ENCODE measurements around the gene CD79A. TPM values are rescaled to one million over a fixed set of nuclear protein-coding genes. Genes with fewer than 3 reads are reported as not detected.

Gene CD79A
- total RNA-seq, result 0.19 TPM in 1 of 2 replicates, not detected in the other

GRCh38 chr19:41876847-41877832, at the start of gene CD79A:
Gene CD79A, plus strand, starts transcription at chr19:41877279. Its CDS starts 26 bp downstream, at chr19:41877305.

DNA sequence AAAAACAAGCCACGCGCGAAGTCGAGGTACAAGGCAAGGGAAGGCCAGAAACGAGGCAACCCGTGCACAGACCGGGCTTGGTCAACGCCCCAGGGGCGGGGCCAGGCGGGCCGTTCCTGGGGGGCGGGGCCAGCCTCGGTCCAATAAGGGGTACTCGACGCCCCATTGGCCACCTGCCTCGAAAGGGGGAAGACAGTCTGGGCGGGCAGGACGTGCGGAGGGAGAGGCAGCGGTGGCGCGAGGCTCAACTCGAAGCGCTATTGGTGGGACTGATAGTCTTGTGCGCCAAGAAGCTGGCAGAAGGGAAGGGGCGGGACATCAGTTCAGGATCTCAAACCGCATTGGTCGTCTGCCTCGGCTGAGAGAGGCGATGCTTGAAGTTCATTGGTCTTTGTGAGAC, 32.5 kb upstream of the CD79A start, which contains the start of gene LYPD4:
Gene LYPD4, minus strand, starts transcription at position 83 of the 400 bp plus-strand sequence. CDS start 5,398 bp downstream, outside the sequence.

GRCh38 chr19:41845001-41845050, 32.3 kb upstream of the CD79A start, which contains the start of gene DMRTC2:
Gene DMRTC2, plus strand, starts transcription at chr19:41845042. Its CDS starts 2,387 bp downstream, at chr19:41847429.

GRCh38 chr19:41859618-41860418, 17.3 kb upstream of the CD79A start, which contains the start of gene RPS19:
Gene RPS19, plus strand, starts transcription at chr19:41860255. Its CDS starts 520 bp downstream, at chr19:41860775.

DNA sequence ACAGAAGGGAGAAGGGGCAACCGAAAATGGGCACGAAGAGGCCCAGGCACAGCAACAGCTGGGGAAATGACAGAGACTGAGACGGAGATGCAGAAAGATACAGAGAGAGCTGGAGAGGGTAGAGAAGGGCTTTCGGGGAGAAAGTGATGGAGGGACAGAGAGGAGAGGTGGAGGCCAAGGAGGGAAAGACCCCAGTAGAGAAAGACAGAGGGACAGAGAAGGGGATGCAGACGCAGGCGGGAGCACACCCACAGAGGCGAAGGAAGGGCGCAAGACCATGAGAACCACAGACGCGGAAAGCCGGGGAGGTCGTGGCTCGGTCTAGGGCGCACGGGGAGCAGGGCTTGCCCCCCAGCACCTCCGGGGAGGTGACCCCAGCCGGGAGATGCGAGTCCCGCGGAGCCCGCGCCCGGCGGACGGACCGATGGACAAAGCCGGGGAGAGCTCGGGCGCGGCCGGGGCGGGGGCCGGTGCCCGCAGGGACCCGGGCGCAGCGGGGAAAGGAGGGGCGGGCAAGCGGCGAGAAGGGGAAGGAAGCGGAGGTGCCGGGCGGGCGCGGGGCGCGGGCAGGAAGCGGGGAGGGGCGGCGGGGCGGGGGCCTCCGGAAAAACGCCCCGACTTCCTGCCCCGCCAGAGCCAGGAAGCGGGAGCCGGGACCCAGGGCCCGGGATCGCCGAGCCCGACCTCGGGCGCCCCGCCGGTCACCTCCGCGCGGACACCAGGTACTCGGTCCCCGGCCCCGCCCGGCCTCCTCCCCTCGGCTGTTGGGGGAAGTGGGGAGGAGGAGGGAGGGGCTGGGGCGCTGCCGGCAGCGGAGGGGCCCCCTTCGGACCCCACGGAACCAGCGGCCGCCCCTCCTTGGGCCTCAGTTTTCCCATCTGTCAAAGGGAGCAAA, 5.7 kb downstream of the CD79A start, which contains the start of gene ARHGEF1:
Gene ARHGEF1, plus strand, starts transcription at position 617 of the 895 bp plus-strand sequence. CDS start 4,899 bp downstream, outside the sequence.

DNA sequence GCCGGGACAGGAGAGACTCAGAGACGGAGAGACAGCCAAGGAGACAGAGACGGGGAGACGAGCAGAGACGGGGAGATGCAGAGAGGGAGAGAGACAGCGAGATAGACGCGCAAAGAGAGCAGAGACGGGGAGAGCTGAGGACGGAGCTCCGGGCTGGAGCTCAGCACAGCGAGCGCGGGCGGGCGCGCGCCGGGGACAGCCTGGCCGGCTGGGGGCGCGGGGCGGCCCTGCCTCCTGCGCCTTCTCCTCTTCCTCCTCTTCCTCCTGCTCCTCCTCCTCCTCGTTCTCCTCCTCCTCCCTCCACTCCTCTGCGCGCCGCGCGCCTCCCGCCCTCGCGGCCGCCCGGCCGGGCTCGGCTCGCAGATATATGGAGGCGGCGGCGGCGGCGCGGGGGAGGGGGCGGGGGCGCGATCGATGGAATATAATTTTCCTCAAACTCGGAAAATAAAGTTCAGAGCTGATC, 51.2 kb downstream of the CD79A start, which contains the start of gene ERFL:
Gene ERFL, minus strand, starts transcription at position 229 of the 463 bp plus-strand sequence. CDS start 15,530 bp downstream, outside the sequence.

Other genes with a start within 250 kb of the CD79A start
- gene CEACAM7, start 189.0 kb upstream of the CD79A start, total RNA-seq, result not detected in 2 replicates
- gene CEACAM5, start 168.7 kb upstream of the CD79A start, total RNA-seq, result not detected in 2 replicates
- not detected in 2 replicates for gene CEACAM6, start 121.7 kb upstream of the CD79A start, total RNA-seq
- gene CEACAM3, start 80.7 kb upstream of the CD79A start, total RNA-seq, result not detected in 2 replicates
- not detected in 2 replicates for gene LYPD4, start 32.6 kb upstream of the CD79A start, total RNA-seq
- not detected in 2 replicates for gene DMRTC2, start 32.2 kb upstream of the CD79A start, total RNA-seq
- gene RPS19, start 17.0 kb upstream of the CD79A start, total RNA-seq, result 1,514 and 2,811 TPM in 2 replicates
- 25.1 and 51.6 TPM in 2 replicates for gene ARHGEF1, start 5.9 kb downstream of the CD79A start, total RNA-seq
- under 0.01 TPM in 1 of 2 replicates, not detected in the other for gene ERFL, start 51.2 kb downstream of the CD79A start, total RNA-seq
- gene RABAC1, start 82.0 kb downstream of the CD79A start, total RNA-seq, result 141 and 201 TPM in 2 replicates
- under 0.01 TPM in 1 of 2 replicates, not detected in the other for gene ATP1A3, start 117.0 kb downstream of the CD79A start, total RNA-seq
- 0.19 and 0.28 TPM in 2 replicates for gene GRIK5, start 192.9 kb downstream of the CD79A start, total RNA-seq
- gene ZNF574, start 198.9 kb downstream of the CD79A start, total RNA-seq, result 7.6 and 12.7 TPM in 2 replicates

All from regular cardiac myocyte (primary cell).